GM18499 (cell line): ENCODE measurements around the gene AGBL5.

Source experiments
- ATAC-seq: cut with Tn5 transposase; IDR thresholded peaks from one replicate; pipeline ENCODE4 v1.9.1; 2021; ENCODE audit warnings: moderate number of reproducible peaks; ENCODE audit not compliant: insufficient read depth, unreplicated experiment

The AGBL5 gene, protein sequence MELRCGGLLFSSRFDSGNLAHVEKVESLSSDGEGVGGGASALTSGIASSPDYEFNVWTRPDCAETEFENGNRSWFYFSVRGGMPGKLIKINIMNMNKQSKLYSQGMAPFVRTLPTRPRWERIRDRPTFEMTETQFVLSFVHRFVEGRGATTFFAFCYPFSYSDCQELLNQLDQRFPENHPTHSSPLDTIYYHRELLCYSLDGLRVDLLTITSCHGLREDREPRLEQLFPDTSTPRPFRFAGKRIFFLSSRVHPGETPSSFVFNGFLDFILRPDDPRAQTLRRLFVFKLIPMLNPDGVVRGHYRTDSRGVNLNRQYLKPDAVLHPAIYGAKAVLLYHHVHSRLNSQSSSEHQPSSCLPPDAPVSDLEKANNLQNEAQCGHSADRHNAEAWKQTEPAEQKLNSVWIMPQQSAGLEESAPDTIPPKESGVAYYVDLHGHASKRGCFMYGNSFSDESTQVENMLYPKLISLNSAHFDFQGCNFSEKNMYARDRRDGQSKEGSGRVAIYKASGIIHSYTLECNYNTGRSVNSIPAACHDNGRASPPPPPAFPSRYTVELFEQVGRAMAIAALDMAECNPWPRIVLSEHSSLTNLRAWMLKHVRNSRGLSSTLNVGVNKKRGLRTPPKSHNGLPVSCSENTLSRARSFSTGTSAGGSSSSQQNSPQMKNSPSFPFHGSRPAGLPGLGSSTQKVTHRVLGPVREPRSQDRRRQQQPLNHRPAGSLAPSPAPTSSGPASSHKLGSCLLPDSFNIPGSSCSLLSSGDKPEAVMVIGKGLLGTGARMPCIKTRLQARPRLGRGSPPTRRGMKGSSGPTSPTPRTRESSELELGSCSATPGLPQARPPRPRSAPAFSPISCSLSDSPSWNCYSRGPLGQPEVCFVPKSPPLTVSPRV

GRCh38 chr2:27050996-27051901 is at the start of gene AGBL5:
Gene AGBL5, plus strand, starts transcription at chr2:27051668. Its CDS starts 1,291 bp downstream, at chr2:27052959.
- peak; percentile 40 for ATAC-seq

DNA sequence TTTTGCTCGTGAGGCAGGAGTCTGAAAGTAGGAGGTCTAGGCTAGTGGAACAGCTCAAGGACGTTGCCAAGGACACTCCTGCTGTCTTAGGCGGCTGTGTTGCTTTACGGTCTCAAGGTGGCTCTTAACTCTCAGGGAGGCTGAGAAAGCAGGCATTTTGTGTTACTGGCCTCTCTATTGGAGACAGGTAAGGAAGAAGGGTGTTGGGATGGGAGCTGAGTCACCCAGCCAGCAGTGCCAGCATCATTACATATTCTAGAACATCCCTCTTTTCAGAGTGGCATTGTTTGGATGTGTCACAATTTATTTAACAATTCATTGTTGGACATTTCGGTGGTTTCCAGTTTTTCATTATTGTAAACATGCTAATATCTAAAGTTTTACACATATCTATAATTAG is 49.5 kb upstream of the AGBL5 start:
- ATAC-seq = no peak

DNA sequence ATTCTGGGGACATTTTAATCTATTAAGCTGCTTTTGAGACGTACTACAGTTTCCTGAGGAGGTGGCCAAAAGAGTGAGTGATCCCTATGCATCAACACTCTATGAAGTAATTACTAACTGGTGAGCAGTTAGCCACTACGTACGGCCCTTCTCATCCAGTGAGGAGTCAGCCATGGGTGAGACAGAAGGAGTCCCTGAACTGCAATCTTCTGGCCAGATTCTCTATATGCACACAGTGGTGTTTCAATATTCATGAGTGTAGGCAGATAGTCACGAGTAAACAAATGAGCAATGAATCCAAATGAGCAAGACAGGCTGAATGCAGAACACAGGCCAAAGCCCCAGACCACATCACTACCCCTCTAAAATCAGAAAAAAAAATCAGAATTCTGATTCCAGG is 48.5 kb upstream of the AGBL5 start:
- ATAC-seq = no peak

- ATAC-seq = no peak
Measured at GRCh38 chr2:27003857-27004256, 47.6 kb upstream of the AGBL5 start.

DNA sequence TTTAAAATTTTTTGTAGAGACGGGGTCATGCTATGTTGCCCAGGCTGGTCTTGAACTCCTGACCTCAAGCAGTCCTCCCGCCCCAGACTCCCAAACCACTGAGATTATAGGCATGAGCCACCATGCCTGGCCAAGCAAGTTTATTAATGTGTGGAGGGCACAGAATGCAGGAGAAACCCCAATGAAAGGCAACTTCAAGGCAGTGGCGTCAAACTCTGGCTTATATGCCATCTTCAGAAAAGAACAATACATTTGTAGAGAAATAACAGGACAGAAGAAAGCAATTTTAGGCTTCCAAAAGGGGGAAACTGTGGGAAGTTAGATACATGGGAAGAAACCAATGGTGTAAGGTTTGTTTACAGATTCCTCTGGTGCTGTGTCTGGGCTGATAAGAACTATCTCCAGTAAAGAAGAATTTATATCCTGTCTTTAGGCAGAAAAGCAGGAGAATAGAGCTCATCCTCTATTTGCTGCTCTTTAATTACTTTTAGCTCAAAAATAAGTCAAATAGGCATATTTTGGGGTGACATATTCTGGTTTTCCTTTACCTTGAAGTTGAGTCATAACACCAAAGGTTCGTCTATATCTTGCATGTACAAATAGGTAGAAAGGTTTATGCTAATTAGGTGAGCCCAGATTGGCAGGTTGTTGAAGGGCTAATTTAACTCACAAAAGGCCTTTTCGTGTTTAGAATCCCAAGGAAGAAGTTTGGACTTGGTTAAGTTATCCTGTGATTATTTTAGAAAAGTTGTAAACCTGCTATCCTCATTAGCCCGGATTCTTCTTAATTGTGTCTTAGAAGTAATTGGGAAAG is 44.7 kb upstream of the AGBL5 start:
- no peak for ATAC-seq

- ATAC-seq = no peak
Measured at GRCh38 chr2:27007416-27008374, 43.8 kb upstream of the AGBL5 start.

GRCh38 chr2:27008678-27009077 is 42.8 kb upstream of the AGBL5 start:
- ATAC-seq = no peak

- ATAC-seq = no peak
Measured at GRCh38 chr2:27009083-27009482, 42.4 kb upstream of the AGBL5 start.

- ATAC-seq = no peak
Measured at GRCh38 chr2:27009716-27010115, 41.8 kb upstream of the AGBL5 start.

DNA sequence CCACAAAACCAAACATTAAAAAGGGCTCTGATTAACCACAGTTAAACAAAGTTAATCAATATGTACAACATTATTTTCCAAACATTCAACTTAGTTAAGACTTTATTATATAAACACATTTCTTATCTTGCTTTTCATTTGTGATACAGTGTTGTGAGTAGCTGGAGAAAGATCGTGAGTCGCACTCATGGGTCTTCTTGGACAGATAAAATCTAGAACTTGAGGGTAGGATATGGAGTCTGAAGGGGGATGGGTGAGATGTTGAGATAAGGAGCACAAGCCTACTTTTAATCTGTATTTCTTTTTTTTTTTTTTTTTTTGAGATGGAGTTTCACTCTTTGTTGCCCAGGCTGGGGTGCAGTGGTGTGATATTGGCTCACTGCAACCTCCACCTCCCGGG is 41.3 kb upstream of the AGBL5 start:
- no peak for ATAC-seq

DNA sequence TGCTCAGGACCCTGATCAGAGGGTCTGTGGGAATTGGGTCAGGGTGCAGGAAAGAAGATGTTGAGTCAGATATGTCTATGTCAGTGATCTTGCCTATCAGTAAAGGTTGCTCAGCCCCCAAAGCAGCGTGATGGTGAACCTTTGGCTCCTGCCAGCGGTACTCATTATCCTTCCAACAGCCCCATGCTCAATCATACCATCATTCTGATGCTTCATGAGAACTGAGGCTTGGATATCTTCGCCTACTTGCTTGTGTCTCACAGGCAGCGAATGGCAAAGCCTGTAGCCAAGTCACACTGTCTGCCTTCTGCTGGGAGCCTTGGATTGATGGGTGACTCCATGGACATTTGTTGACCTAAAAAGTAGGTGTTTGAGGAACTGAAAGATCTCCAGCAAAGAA is 37.7 kb upstream of the AGBL5 start:
- ATAC-seq = no peak

GRCh38 chr2:27014771-27015433 is 36.6 kb upstream of the AGBL5 start:
- ATAC-seq = no peak

- ATAC-seq = no peak
Measured at GRCh38 chr2:27016801-27017325, 34.6 kb upstream of the AGBL5 start.

- no peak for ATAC-seq
Measured at GRCh38 chr2:27018142-27018541, 33.3 kb upstream of the AGBL5 start.

- ATAC-seq = no peak
Measured at GRCh38 chr2:27019459-27019858, 32.0 kb upstream of the AGBL5 start.

DNA sequence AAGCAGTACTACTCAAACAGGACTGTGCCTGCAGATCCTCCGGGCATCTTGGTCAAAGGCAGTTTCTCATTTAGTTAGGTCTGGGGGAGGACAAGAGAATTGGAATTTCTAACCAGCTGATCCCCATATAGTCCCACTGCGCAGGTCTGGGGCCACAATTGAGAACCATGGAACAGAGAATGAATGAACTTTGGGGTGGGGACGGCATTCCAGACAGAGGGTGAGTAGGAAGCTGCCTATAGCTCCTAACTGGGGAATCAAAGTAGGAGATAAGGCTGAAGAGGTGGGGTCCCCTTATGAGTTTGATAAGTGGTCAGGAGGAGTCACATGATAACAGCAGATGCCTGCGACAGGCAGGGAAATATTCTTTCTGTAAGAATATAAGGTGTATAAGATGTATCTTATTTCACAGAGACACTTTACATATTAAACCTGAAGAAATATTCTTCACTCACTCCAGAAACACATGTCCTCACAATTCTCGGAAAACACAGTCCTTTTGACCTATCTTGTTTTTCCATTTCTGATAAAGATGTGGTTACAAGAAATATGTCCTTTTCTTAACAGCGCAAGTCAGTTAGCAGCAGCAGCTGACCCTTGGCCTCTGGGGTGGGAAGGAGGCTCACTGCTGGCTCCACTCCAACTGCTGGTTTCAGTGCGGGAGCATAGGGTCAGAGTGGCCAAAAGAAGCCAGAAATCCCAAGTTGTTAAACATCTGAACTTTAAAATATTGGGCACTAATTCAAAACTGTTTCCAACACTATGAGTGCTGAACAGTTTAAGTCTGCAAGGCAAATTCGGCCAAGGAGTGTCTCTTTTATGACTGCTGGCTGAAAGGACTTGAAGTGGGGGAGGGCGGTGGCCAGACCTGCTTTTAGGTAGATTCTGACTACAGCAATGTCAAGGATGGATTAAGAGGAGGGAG is 31.3 kb upstream of the AGBL5 start:
- no peak for ATAC-seq
